ENCODE measurements around the gene PARPBP.

DNA sequence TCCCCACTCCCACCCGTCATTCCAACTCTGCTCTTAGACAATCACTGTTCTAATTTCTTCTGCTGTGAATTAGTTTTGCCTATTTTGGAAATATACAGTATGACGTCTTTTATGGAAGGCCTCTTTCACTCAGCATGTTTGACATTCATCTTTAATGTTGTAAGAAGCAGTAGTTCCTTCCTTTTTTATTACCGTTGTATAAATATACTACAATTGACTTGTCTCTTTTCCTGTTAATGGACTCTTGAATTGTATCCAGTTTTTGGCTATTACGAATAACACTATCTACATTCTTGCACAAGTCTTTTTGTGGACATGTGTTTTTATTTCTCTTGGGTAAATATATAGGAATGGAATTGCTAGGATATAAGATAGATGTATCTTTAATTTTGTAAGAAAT, 82.6 kb downstream of the PARPBP start:
- TF ChIP-seq SMC3 (IDR thresholded peaks at IDR 0.05; ENCODE audit: low read depth, low read length) (no peak), POLR2AphosphoS5 (IDR thresholded peaks at IDR 0.05; ENCODE audit: low read depth, low read length) (no peak), SIN3A (IDR thresholded peaks at IDR 0.05; ENCODE audit: borderline replicate concordance, low read depth, low read length) (no peak), EZH2phosphoT487 (IDR thresholded peaks at IDR 0.05; ENCODE audit: borderline replicate concordance, low read depth) (no peak)
- TF ChIP-seq, protein P1, sequence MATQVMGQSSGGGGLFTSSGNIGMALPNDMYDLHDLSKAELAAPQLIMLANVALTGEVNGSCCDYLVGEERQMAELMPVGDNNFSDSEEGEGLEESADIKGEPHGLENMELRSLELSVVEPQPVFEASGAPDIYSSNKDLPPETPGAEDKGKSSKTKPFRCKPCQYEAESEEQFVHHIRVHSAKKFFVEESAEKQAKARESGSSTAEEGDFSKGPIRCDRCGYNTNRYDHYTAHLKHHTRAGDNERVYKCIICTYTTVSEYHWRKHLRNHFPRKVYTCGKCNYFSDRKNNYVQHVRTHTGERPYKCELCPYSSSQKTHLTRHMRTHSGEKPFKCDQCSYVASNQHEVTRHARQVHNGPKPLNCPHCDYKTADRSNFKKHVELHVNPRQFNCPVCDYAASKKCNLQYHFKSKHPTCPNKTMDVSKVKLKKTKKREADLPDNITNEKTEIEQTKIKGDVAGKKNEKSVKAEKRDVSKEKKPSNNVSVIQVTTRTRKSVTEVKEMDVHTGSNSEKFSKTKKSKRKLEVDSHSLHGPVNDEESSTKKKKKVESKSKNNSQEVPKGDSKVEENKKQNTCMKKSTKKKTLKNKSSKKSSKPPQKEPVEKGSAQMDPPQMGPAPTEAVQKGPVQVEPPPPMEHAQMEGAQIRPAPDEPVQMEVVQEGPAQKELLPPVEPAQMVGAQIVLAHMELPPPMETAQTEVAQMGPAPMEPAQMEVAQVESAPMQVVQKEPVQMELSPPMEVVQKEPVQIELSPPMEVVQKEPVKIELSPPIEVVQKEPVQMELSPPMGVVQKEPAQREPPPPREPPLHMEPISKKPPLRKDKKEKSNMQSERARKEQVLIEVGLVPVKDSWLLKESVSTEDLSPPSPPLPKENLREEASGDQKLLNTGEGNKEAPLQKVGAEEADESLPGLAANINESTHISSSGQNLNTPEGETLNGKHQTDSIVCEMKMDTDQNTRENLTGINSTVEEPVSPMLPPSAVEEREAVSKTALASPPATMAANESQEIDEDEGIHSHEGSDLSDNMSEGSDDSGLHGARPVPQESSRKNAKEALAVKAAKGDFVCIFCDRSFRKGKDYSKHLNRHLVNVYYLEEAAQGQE (IDR thresholded peaks at IDR 0.05; ENCODE audit: low read depth, low read length) = no peak

Data from SK-N-SH (cell line).